ENCODE data around the gene CPZ. TPM values are rescaled to one million over a fixed set of nuclear protein-coding genes. Genes with fewer than 3 reads are reported as not detected.

The CPZ gene
- total and polyA plus RNA-seq, 2 experiments from 2014 or later, result 24.6 to 37.3 TPM

DNA sequence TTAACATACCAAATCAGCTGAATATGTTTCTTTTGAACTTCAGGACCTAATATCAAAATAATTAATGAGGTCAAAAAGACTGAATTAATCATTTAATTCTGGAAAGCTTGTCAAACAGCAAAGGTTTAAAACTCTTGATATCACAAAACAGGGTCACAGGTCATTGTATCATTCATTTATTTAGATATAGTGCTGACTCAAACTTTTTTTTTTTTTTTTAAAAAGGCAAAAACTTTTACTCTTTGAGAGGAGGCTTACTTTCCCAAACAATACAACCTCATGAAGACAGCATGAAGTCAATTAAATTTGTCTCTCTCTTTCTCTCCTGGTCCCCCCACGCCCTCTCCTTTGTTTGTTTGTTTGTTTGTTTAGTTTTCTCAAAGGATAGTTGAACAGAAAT lies 28.0 kb upstream of the CPZ start:
- no peaks in the 10 kb centered on the region for H3K36me3 ChIP-seq (ENCODE audit: insufficient read depth)
- no peaks in the 10 kb centered on the region for H3K27me3 ChIP-seq (ENCODE audit: insufficient read depth)
- TF ChIP-seq, protein P1, sequence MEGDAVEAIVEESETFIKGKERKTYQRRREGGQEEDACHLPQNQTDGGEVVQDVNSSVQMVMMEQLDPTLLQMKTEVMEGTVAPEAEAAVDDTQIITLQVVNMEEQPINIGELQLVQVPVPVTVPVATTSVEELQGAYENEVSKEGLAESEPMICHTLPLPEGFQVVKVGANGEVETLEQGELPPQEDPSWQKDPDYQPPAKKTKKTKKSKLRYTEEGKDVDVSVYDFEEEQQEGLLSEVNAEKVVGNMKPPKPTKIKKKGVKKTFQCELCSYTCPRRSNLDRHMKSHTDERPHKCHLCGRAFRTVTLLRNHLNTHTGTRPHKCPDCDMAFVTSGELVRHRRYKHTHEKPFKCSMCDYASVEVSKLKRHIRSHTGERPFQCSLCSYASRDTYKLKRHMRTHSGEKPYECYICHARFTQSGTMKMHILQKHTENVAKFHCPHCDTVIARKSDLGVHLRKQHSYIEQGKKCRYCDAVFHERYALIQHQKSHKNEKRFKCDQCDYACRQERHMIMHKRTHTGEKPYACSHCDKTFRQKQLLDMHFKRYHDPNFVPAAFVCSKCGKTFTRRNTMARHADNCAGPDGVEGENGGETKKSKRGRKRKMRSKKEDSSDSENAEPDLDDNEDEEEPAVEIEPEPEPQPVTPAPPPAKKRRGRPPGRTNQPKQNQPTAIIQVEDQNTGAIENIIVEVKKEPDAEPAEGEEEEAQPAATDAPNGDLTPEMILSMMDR (conservative IDR thresholded peaks at IDR 0.05; ENCODE audit: low read depth in 2 of 2), result no peak
- TF ChIP-seq EZH2 (IDR thresholded peaks at IDR 0.05; ENCODE audit: low read depth, unreplicated experiment) (no peak), STAT1 (IDR thresholded peaks at IDR 0.05; ENCODE audit: unreplicated experiment) (no peak), ZNF331 (CRISPR knock-in tag; IDR thresholded peaks at IDR 0.05; ENCODE audit: low read depth) (no peak), POLR2AphosphoS5 (IDR thresholded peaks at IDR 0.05; ENCODE audit: low read depth) (no peak), EZH2phosphoT487 (IDR thresholded peaks at IDR 0.05; ENCODE audit: unreplicated experiment) (no peak), JUNB (IDR thresholded peaks at IDR 0.05; ENCODE audit: unreplicated experiment) (no peak), ETS1 (IDR thresholded peaks at IDR 0.05) (no peak), NANOG (IDR thresholded peaks at IDR 0.05; ENCODE audit: borderline replicate concordance) (no peak), CREB1 (CRISPR knock-in tag; IDR thresholded peaks at IDR 0.05; ENCODE audit: low read depth) (no peak), ZNF114 (CRISPR knock-in tag; IDR thresholded peaks at IDR 0.05) (no peak)
- TF ChIP-seq, protein P2, sequence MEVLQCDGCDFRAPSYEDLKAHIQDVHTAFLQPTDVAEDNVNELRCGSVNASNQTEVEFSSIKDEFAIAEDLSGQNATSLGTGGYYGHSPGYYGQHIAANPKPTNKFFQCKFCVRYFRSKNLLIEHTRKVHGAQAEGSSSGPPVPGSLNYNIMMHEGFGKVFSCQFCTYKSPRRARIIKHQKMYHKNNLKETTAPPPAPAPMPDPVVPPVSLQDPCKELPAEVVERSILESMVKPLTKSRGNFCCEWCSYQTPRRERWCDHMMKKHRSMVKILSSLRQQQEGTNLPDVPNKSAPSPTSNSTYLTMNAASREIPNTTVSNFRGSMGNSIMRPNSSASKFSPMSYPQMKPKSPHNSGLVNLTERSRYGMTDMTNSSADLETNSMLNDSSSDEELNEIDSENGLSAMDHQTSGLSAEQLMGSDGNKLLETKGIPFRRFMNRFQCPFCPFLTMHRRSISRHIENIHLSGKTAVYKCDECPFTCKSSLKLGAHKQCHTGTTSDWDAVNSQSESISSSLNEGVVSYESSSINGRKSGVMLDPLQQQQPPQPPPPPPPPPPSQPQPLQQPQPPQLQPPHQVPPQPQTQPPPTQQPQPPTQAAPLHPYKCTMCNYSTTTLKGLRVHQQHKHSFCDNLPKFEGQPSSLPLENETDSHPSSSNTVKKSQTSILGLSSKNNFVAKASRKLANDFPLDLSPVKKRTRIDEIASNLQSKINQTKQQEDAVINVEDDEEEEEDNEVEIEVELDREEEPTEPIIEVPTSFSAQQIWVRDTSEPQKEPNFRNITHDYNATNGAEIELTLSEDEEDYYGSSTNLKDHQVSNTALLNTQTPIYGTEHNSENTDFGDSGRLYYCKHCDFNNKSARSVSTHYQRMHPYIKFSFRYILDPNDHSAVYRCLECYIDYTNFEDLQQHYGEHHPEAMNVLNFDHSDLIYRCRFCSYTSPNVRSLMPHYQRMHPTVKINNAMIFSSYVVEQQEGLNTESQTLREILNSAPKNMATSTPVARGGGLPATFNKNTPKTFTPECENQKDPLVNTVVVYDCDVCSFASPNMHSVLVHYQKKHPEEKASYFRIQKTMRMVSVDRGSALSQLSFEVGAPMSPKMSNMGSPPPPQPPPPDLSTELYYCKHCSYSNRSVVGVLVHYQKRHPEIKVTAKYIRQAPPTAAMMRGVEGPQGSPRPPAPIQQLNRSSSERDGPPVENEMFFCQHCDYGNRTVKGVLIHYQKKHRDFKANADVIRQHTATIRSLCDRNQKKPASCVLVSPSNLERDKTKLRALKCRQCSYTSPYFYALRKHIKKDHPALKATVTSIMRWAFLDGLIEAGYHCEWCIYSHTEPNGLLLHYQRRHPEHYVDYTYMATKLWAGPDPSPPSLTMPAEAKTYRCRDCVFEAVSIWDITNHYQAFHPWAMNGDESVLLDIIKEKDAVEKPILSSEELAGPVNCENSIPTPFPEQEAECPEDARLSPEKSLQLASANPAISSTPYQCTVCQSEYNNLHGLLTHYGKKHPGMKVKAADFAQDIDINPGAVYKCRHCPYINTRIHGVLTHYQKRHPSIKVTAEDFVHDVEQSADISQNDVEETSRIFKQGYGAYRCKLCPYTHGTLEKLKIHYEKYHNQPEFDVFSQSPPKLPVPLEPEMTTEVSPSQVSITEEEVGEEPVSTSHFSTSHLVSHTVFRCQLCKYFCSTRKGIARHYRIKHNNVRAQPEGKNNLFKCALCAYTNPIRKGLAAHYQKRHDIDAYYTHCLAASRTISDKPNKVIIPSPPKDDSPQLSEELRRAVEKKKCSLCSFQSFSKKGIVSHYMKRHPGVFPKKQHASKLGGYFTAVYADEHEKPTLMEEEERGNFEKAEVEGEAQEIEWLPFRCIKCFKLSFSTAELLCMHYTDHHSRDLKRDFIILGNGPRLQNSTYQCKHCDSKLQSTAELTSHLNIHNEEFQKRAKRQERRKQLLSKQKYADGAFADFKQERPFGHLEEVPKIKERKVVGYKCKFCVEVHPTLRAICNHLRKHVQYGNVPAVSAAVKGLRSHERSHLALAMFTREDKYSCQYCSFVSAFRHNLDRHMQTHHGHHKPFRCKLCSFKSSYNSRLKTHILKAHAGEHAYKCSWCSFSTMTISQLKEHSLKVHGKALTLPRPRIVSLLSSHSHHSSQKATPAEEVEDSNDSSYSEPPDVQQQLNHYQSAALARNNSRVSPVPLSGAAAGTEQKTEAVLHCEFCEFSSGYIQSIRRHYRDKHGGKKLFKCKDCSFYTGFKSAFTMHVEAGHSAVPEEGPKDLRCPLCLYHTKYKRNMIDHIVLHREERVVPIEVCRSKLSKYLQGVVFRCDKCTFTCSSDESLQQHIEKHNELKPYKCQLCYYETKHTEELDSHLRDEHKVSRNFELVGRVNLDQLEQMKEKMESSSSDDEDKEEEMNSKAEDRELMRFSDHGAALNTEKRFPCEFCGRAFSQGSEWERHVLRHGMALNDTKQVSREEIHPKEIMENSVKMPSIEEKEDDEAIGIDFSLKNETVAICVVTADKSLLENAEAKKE (CRISPR knock-in tag; IDR thresholded peaks at IDR 0.05), result no peak
- TF ChIP-seq, protein P3, sequence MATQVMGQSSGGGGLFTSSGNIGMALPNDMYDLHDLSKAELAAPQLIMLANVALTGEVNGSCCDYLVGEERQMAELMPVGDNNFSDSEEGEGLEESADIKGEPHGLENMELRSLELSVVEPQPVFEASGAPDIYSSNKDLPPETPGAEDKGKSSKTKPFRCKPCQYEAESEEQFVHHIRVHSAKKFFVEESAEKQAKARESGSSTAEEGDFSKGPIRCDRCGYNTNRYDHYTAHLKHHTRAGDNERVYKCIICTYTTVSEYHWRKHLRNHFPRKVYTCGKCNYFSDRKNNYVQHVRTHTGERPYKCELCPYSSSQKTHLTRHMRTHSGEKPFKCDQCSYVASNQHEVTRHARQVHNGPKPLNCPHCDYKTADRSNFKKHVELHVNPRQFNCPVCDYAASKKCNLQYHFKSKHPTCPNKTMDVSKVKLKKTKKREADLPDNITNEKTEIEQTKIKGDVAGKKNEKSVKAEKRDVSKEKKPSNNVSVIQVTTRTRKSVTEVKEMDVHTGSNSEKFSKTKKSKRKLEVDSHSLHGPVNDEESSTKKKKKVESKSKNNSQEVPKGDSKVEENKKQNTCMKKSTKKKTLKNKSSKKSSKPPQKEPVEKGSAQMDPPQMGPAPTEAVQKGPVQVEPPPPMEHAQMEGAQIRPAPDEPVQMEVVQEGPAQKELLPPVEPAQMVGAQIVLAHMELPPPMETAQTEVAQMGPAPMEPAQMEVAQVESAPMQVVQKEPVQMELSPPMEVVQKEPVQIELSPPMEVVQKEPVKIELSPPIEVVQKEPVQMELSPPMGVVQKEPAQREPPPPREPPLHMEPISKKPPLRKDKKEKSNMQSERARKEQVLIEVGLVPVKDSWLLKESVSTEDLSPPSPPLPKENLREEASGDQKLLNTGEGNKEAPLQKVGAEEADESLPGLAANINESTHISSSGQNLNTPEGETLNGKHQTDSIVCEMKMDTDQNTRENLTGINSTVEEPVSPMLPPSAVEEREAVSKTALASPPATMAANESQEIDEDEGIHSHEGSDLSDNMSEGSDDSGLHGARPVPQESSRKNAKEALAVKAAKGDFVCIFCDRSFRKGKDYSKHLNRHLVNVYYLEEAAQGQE (IDR thresholded peaks at IDR 0.05; ENCODE audit: unreplicated experiment), result no peak
- Mint-ChIP-seq H3K9me3 (peaks cover 8% of the 10 kb centered on the region; the same call in 2 of the 3 replicates), H3K27me3 (ENCODE audit: insufficient read depth, low read depth, poor library complexity) (peaks cover 8% of the 10 kb centered on the region), H3K4me1 (peaks cover 34% of the 10 kb centered on the region), H3K36me3 (ENCODE audit: low read depth) (no peaks in the 10 kb centered on the region; the same call in 1 of the 3 replicates), H3K4me3 (no peak overlapping the region), H3K27ac (no peak overlapping the region)
- H3K27ac ChIP-seq (ENCODE audit: low read depth), result no peak overlapping the region
- no peaks in the 10 kb centered on the region for H3K9me2 ChIP-seq (ENCODE audit: insufficient read depth)
- peaks cover 6% of the 10 kb centered on the region; the same call in 1 of the 2 replicates for H3F3A ChIP-seq (replicated peaks; ENCODE audit: low read depth)
- H2AFZ ChIP-seq, result no peak overlapping the region
- H3K4me3 ChIP-seq, result no peak overlapping the region
- H3K4me2 ChIP-seq, result no peak overlapping the region
- peaks cover 38% of the 10 kb centered on the region for H3K4me1 ChIP-seq (ENCODE audit: insufficient read depth)
- no peaks in the 10 kb centered on the region for H3K79me2 ChIP-seq (replicated peaks; ENCODE audit: insufficient read depth)
- no peaks in the 10 kb centered on the region for H4K20me1 ChIP-seq (replicated peaks; ENCODE audit: insufficient read depth)
- DNase-seq (ENCODE audit: low spot score), result no peak
- ATAC-seq, result no peak

Measured in GM23338 (cell line).